Fibroblast of villous mesenchyme (primary cell): Measurements from ENCODE around the gene ERF. TPM values are rescaled to one million over a fixed set of nuclear protein-coding genes. Genes with fewer than 3 reads are reported as not detected.
A peak's percentile ranks its signal among the peaks of the same experiment; 100 is the strongest.

Experiments used
- DNase-seq: peaks from one replicate; pipeline ENCODE4 v3.0.0-alpha.2; 2010; ENCODE audit warnings: low read depth
- H3K4me3 ChIP-seq: 2 replicates; pipeline ENCODE4 v1.5.1; 2011; ENCODE audit warnings: low read depth, mild to moderate bottlenecking, low read length
- total RNA-seq: library from RNA; depleted of rRNA; stranded (reverse); fragments of >200 nt; gene quantifications from 2 replicates; pipeline ENCODE4 v1.2.3, GENCODE V29; 2012
- TF ChIP-seq, protein P1 (sequence below): IDR thresholded peaks from 2 replicates; pipeline ENCODE4 v1.5.1; 2012; ENCODE audit warnings: low read depth, mild to moderate bottlenecking, low read length; ENCODE audit not compliant: insufficient read depth

ERF gene
- total RNA-seq, 1 donor = 27.6 TPM

DNA sequence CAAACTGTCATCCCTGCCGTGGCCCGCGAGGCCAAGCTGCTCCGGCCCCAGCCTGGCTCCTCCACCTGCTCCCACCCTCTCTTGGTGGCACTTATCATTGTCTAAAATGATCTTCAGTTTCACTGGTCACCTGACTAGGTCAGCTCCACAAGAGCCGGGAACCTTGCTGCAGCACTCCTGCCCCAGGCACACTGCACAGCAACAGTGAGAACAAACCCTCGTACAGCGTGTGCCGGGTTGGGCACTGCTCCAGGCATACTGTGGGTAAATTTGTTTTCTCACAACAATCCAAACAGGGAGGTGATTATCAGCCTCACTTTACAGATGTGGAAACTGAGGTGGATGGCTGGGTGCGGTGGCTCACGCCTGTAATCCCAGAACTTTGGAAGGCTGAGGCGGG is 46.3 kb downstream of the ERF start:
- TF ChIP-seq, protein P1, sequence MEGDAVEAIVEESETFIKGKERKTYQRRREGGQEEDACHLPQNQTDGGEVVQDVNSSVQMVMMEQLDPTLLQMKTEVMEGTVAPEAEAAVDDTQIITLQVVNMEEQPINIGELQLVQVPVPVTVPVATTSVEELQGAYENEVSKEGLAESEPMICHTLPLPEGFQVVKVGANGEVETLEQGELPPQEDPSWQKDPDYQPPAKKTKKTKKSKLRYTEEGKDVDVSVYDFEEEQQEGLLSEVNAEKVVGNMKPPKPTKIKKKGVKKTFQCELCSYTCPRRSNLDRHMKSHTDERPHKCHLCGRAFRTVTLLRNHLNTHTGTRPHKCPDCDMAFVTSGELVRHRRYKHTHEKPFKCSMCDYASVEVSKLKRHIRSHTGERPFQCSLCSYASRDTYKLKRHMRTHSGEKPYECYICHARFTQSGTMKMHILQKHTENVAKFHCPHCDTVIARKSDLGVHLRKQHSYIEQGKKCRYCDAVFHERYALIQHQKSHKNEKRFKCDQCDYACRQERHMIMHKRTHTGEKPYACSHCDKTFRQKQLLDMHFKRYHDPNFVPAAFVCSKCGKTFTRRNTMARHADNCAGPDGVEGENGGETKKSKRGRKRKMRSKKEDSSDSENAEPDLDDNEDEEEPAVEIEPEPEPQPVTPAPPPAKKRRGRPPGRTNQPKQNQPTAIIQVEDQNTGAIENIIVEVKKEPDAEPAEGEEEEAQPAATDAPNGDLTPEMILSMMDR = no peak
- no peak overlapping the region for H3K4me3 ChIP-seq
- no peak for DNase-seq

DNA sequence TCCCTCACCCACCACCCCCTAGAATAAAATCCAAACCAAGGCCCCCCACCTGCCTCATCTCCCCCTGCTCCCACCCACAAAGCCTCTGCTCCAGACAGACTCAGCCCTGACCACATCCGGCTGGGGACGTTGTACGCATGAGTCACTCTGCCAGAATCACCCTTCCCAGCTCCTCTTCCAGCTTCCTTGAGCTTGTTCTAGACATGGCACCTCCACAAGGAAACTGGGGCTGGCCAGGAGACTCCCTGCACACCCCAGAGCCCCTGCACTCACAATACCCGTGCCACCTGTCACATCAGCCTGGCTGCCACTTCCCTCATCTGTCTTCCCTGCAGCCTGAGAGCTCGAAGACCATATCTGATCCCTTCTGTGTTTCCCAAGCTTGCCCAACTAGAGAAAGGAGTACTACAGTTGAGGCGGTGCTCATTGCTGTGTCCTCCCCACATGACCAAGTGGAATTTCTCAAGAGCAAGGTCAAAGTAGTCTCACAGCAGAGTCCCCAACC is 47.1 kb downstream of the ERF start:
- peak; percentile 82 for DNase-seq
- TF ChIP-seq, protein P1 = no peak
- H3K4me3 ChIP-seq = no peak overlapping the region

DNA sequence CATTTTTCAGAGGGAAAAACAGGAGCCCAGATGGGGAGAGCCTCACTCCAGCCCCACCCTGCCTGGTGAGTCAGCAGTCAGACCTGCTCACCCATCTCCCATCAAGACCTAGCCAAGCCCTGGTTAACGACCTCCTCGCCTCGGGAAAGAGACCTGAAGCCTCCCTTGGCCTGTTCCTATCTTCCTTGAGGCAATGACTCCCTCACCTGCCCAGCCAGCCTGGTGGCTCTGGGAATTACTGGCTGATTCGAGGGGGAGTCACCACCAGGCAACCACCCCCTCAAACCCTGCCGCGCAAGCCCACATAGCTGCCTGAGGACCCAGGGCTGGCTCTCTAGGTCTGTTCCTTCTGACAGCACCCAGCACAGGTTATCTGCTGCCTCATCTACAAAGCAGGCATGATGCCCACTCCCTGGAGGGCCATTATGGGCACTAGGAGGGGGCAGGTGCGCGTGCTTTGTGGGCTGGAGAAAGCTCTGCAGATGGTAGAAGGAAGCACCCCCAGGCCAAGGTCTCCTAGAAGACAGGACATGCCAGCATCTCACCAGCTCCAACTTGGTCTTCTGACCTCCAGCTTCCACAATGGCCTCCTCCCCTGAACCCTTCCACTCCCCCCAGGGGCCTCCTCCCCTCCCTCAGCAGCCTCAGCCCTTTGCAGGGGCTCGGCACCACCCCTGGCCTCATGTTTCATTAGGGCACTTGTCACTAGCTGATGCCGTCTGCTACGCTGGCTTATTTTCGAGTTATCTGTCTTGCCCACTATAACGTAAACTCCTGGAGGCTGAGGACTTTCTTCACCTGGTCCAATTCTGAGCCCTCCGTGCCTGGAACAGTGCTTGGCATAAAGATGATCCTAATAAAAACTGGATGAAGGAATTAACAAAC is 47.8 kb downstream of the ERF start:
- peak; percentile 41 for DNase-seq
- H3K4me3 ChIP-seq = no peak overlapping the region
- TF ChIP-seq, protein P1 = no peak

DNA sequence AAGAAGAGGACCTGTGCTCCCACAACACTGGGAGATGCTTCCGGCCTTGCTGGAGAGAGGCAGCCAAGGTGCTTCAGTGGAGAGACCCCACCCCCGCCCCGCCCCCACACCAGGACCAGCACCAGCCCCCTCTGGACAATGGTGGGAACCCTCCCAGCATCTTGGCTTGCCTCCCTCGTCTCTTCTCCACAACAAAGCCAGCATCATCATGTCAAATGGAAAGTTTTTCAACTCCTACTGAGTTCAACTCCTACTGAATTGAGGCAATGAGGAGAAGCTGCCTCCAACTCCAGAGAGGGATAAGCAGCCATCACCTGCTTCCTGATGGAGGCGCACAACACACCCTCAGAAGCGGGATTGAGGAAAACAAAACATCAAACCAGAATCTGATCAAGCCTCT is 50.3 kb downstream of the ERF start:
- DNase-seq = no peak
- H3K4me3 ChIP-seq = no peak overlapping the region
- TF ChIP-seq, protein P1 = no peak

DNA sequence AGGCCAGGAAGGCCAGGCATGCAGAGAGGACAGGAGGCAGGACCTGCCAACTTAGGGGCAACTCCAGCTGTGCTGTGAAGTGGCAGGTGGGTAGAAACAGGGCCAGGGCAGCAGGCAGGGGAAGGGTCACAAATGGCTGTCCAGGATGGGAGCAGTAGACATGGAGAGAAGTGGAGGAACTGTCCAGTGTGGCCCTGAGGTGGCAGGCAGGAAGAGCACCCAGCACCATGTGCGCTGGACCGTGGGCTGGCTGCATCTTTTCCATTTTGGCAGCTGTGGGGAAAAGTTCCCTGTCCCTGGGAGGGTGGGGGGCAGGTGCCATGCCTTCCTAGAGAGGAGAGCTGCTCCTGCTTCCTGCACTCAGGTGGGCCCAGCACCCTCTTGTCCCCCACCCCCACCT is 51.2 kb downstream of the ERF start:
- no peak for DNase-seq
- H3K4me3 ChIP-seq = no peak overlapping the region
- TF ChIP-seq, protein P1 = no peak

DNA sequence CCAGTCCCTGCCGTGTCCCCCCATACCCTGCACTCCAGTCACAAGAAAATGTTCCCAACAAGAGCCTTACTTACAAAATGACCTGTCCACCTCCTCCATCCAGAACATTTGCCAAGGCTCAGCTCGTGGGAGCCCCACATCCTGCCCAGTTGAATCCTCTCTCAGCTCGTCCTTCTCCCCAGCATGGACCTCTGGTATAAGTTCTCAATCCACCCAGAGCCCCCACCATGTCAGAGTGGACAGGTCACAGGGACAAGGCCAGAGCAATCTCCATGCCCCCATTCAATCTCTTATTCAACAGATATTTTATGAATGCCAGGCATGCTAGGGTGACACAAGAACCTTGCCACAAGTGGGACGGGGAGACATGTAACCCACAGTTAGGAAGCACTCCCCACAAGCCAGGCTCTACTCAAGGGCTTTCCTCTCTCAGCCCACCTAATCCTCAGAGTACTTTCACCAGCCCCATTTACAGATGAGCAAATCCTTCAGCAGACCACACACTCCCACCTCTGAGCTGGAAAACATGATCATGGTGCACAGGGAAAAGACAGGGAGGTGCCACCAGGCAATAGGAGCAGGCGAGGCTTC is 52.5 kb downstream of the ERF start:
- H3K4me3 ChIP-seq = no peak overlapping the region
- DNase-seq = no peak
- TF ChIP-seq, protein P1 = no peak
